ENCODE measurements around the gene RFX3. TPM values are rescaled to one million over a fixed set of nuclear protein-coding genes. Genes with fewer than 3 reads are reported as not detected.

RFX3 gene
- total RNA-seq, 4 donors from 2014 or later, result 8.4 to 15.3 (median 9.7) TPM

GRCh38 chr9:3409453-3409852 lies 116.3 kb downstream of the RFX3 start:
- no peak for TF ChIP-seq CTCF (IDR thresholded peaks at IDR 0.05; ENCODE audit: low read depth)

- TF ChIP-seq CTCF (IDR thresholded peaks at IDR 0.05; ENCODE audit: low read depth), result no peak
Observed at GRCh38 chr9:3403315-3403714, 122.5 kb downstream of the RFX3 start.

GRCh38 chr9:3401221-3401954 lies 124.4 kb downstream of the RFX3 start:
- no peak for TF ChIP-seq CTCF (IDR thresholded peaks at IDR 0.05; ENCODE audit: low read depth)

GRCh38 chr9:3398232-3398648 lies 127.6 kb downstream of the RFX3 start:
- TF ChIP-seq CTCF (IDR thresholded peaks at IDR 0.05; ENCODE audit: low read depth), result no peak

GRCh38 chr9:3397766-3398165 lies 128.0 kb downstream of the RFX3 start:
- TF ChIP-seq CTCF (IDR thresholded peaks at IDR 0.05; ENCODE audit: low read depth), result no peak

GRCh38 chr9:3391414-3391813 lies 134.4 kb downstream of the RFX3 start:
- TF ChIP-seq CTCF (IDR thresholded peaks at IDR 0.05; ENCODE audit: low read depth), result no peak

- TF ChIP-seq CTCF (IDR thresholded peaks at IDR 0.05; ENCODE audit: low read depth), result no peak
Observed at GRCh38 chr9:3386753-3387152, 139.0 kb downstream of the RFX3 start.

Measured in subcutaneous adipose tissue (tissue), 4 donors.